GM19023 (cell line): Measurements from ENCODE around the gene KCNIP3.

ENCODE experiments used
- ATAC-seq: cut with Tn5 transposase; IDR thresholded peaks from one replicate; pipeline ENCODE4 v1.9.1; 2021; ENCODE audit warnings: mild to moderate bottlenecking, moderate library complexity; ENCODE audit not compliant: unreplicated experiment

KCNIP3 gene

DNA sequence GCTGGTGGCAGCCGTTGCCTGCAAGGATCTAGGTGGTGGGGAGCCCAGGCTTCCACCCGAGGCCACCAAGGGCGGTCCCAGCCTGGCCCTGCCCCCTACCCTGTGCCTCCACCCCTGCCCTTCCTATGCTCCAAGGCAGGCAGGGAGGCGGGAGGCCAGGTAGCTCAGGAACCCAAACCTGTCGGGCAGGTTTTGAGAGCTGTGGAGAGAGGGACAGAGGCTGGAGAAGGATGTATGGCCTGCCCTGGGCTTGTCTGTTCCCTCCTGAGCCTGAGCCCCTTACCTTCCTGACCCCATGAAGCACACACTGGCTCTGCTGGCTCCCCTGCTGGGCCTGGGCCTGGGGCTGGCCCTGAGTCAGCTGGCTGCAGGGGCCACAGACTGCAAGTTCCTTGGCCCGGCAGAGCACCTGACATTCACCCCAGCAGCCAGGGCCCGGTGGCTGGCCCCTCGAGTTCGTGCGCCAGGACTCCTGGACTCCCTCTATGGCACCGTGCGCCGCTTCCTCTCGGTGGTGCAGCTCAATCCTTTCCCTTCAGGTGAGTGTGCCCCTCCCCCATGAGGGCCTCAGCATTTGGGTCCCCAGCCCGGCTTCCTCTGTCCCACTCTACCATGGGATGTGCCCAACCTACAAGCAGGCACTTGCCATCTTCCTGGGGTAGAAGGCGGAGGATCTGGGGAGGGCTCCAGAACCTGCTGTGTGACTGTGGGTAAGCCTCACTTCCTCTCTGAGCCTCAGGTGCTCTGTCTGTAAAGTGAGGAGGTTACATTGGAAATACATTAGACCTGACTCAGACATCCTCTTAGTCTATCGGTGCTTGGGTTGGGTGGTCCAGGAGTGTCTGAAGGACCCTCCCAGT lies 22.6 kb upstream of the KCNIP3 start, which contains the start of gene PROM2:
Gene PROM2, plus strand, starts transcription at position 159 of the 860 bp plus-strand sequence. Its CDS starts 137 bp downstream, at position 296.
- no peak for ATAC-seq

DNA sequence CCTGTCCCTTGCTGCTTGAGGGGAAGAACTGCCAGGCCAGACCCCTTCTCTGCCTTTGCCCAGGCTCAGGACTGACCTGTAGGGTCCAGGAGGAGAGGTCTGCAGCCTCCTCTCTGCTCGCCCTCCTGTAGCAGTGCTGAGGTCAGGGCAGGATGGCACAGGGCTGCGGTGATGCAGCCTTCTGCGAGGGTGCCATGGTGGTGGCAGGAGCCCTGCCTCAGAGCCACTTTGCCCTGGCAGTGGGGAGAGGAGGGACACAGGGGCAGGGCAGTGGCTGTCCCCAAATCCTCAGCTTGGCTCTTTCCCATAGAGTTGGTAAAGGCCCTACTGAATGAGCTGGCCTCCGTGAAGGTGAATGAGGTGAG lies 22.0 kb upstream of the KCNIP3 start:
- ATAC-seq: no peak

DNA sequence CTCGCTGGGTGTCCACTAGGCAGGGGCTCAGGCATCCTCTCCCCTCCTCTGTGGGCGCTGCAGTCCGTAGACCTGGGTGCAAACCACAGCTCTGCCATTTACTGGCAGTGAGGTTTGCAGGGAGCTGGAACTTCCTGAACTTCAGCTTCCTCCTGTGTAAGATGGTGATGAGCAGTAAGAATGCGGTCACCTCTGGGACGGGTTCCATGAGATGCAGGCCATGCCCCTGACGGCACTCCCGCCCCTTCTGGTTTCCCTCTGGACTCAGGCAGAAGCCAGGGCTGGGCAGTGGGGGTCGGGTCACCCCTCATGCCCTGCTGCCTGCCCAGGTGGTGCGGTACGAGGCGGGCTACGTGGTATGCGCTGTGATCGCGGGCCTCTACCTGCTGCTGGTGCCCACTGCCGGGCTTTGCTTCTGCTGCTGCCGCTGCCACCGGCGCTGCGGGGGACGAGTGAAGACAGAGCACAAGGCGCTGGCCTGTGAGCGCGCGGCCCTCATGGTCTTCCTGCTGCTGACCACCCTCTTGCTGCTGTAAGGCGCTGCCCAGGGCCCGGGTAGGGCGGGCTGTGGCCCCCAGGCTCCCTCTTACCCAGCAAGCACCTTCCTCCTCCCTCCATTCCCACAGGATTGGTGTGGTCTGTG lies 21.4 kb upstream of the KCNIP3 start:
- no peak for ATAC-seq

DNA sequence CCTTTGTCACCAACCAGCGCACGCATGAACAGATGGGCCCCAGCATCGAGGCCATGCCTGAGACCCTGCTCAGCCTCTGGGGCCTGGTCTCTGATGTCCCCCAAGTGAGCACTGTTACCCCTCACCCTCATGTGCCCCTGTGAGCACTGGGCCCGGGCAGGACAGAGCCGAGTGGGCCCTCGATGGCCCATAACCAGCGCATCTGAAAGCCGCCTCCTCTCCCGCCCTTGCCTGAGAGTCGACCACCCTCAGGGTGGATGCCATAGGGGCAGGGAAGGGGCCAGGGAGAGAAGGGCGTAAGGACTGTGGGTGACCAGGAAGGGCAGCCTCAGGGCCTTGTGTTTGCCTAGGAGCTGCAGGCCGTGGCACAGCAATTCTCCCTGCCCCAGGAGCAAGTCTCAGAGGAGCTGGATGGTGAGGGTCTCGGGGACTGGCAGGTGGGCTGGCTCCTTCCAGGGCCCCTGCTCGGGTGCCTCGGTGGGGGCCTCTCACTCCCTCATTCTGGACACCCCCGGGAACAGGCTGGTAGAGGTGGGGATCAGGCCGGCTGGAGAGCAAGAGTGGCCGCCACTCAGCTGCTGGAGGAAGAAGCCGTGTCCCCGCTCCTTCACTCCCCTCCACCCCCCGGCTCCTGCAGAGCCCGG lies 20.8 kb upstream of the KCNIP3 start:
- no peak for ATAC-seq

DNA sequence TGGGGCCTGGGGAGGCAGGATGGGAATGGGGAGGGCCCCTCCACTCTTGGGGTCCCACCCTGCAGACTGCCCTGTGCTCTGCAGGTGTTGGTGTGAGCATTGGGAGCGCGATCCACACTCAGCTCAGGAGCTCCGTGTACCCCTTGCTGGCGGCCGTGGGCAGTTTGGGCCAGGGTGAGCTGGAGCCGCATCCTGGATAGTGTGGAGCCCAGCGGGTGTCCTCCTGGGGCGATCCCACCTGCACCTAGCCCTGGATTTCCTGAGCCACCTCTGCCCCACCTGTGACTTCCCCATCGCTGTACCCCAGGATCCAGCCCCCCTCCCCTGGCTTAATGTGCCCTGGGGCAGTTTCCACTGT lies 20.3 kb upstream of the KCNIP3 start:
- ATAC-seq: no peak

DNA sequence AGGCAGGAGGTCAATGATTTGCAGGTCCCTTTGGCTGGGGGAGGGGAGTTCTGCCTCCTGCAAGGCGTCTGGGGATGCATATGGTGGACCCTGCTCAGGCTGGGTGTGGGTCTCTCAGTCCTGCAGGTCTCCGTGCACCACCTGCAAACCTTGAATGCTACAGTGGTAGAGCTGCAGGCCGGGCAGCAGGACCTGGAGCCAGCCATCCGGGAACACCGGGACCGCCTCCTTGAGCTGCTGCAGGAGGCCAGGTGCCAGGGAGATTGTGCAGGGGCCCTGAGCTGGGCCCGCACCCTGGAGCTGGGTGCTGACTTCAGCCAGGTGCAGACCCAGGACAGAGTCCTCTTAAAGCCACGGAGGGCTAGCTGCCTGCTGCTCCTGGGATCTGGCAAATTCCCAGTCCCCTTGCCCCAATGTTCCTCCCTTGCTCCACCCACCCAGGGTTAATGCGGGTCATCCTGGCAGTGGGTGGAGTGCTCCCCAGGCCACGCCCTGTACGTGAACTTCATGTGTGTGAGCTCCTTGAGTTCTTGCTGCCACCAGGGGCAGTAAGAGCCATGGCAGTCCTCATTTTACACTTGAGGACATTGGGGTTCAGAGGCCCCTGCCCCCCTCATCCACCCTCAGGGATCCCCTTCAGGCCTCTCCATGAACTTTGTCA lies 19.8 kb upstream of the KCNIP3 start:
- no peak for ATAC-seq

DNA sequence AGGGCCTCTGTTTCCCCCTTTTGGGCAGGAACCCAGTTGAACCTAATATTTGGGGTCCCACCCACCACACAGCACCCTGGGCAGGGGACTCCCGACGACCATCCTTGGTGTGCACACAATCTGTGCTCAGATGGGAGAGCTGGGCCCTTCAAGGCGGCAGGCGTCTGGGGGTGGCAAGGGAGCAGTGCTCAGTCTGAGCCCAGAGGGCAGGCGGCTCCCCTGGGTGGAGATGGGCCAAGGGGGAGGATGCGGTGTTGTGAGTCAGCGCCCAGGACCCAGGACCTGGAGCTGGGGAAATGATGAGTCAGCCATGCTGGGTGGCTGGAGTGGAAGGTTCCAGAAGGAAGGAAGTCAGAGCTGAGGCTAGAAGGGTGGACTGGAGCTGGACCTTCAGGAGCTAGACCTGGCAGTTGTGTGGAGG lies 19.1 kb upstream of the KCNIP3 start:
- ATAC-seq: no peak

DNA sequence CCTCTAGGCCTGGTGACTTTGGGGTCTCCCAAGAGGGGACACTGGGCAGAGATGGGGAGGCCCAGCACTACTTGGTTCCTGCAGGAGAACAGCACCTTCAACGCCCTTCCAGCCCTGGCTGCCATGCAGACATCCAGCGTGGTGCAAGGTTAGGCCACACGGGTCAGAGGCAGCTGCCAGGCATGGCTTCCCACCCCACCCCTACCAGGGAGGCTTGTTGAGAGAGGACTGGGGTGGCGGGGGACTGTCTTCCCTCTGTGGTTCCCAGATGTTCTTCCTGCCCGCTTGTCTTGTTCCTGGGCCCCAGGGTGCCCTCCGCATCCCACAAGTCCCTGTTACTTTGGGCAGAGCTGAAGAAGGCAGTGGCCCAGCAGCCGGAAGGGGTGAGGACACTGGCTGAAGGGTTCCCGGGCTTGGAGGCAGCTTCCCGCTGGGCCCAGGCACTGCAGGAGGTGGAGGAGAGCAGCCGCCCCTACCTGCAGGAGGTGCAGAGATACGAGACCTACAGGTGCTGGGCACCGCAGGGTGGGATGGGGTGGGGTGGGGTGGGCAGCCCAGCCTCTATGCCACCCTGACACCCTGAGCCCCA lies 18.4 kb upstream of the KCNIP3 start:
- ATAC-seq: no peak

DNA sequence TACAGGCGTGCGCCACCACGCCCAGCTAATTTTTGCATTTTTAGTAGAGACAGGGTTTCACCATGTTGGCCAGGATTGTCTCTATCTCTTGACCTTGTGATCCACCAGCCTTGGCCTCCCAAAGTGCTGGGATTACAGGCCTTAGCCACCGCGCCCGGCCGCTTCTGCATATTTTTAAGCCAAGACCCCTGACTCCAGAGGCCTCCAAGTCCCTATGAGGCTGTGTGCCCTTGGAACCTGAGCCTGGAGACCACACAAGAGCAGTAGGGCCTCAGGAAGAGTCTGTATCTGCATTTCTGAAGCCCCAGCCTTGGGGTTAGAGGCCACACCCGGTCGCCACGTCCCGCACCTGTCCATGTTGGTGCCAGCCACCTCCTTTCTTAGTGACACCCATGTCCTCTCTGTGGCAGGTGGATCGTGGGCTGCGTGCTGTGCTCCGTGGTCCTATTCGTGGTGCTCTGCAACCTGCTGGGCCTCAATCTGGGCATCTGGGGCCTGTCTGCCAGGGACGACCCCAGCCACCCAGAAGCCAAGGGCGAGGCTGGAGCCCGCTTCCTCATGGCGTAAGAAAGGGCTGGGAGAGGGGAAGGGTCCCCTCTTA lies 17.6 kb upstream of the KCNIP3 start:
- no peak for ATAC-seq

DNA sequence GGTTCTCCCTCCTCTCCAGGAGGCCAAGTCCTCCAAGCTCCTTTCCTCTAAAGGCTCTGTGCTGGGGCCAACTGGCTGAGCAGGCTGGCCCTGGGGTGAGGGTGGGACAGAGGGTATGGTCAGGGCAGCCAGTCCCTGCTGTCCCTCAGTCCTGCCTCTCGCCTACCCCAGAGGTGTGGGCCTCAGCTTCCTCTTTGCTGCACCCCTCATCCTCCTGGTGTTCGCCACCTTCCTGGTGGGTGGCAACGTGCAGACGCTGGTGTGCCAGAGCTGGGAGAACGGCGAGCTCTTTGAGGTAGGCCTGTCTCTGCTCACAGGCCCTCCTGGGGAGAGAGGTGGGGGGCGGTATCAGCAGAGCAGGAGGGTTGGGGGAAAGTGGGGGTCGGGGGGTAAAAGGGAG lies 16.1 kb upstream of the KCNIP3 start:
- ATAC-seq: no peak

DNA sequence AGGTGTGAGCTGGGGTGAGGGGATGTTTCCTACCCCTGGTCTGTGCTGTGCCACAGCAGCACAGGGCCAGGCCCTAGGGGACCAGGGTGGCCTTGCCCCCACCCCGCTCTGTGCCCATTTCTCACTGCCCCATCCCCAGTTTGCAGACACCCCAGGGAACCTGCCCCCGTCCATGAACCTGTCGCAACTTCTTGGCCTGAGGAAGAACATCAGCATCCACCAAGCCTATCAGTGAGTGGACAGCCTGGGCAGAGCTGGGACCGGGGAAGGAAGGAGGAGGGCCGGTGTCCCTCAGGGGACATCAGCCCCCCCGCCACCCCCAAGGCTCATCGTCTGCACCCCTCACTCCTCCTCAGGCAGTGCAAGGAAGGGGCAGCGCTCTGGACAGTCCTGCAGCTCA lies 15.4 kb upstream of the KCNIP3 start:
- ATAC-seq: no peak

DNA sequence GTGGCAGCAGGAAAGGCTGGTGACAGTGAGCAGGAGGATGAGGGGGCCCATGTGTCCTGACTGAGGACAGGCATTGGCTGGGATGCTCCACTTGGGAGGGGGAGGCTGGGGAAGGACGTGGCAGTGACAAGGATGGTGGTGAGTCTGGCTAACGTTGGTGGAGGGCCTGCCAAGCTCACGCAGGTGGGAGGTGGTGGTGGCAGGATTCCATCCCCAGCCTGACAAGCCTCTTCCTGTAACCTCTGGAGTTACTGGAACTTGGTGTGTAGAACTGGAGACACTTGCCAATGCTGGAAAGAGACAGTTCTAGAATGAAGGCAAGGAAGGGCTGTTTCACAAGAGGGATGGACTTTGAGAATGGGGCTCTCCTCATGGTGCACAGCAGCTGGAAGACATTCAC lies 14.7 kb upstream of the KCNIP3 start:
- ATAC-seq: no peak

DNA sequence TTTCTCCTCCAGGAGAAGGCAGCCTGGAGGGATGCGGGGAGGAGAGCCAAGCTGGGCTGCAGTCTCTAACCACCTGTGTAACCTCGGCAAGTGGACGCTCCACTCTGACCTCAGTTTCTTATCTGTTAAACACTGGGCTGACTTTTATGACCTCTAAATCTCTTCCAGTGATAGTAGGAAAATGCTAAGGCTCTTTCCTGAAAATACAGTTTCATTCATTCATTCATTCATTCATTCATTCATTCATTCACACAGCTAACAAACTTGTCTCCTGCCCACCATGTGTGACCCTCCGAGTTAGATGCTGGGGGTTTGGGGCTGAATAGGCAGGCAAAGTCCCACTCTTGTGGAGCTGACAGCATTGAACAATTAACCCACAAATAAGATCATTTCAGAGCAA lies 13.6 kb upstream of the KCNIP3 start:
- no peak for ATAC-seq

DNA sequence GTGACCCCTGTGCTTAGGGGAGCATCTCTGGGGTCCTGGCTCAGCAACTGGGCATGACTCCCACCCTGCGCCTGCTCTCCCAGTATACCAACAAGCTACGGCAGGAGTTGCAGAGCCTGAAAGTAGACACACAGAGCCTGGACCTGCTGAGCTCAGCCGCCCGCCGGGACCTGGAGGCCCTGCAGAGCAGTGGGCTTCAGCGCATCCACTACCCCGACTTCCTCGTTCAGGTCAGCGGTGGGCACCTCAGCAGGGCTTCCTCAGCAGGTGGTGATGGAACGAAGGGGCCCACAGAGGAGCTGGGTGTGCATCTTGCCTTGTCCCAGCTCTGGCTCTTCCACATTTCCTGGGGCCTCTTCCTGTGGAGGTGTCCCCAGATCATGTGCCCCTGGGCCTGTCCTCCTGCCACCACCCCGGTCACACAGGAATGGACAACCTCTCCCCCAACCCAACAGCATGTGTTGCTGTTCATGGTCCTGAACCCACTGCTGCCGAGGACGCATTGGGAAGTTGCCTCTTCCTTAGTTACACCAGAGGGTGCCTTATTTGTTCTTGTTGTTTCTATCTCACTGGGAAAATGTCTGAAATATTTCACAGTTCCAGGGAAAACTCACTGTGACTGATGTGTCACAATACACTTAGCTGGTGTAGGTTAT lies 12.1 kb upstream of the KCNIP3 start:
- ATAC-seq: no peak

DNA sequence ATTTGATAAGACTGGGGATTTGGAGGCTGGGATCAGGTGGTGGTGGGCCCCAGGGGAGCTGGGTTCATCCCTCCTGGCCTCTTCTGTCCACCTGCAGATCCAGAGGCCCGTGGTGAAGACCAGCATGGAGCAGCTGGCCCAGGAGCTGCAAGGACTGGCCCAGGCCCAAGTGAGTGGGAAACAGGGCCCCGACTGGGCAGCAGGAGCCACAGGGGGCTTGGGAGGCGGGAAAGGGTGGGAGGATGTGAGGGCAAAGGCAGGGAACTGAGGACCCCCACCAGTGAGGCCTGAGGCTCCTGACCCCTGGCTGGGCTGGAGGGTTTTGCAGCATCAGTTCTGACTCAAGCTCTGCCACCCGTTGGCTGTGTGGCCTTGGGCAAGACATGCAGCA lies 11.6 kb upstream of the KCNIP3 start:
- no peak for ATAC-seq

DNA sequence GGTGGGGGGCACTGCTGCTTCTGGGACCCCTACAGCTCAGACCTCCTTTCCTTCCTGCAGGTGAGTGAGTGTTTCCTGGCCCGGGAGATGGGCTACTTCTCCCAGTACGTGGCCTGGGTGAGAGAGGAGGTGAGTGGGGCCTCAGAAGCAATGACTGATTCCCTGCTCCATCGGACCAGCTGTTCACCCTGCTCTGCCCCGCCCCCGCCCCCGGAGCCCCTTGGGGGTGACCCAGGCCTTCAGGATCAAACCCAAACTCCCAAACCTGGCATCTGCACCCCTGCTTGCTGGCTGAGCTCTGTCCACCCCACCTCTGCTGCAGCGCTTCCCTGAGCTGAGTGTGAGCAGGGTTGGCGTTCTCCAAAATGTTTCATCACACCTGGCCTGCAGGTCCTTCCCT lies 9.8 kb upstream of the KCNIP3 start:
- no peak for ATAC-seq

DNA sequence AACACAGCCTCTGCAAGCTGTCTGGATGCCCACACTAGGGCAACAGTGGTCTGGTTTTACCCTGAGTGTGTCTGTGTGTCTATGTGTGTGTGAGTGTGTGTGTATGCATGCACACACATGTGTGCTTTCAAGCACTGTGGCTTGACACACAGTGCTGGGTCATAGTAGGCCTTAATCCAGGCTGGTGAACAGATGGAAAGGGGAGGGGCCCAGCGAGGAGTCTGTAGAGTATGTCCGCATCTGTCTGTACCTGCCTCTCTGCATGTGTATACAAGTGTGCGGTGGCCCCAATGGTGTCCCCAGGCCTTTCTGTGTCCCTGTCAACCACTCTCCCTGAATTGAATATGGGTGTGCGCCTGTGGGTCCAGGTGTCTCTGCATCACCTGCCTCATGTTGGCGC lies 9.3 kb upstream of the KCNIP3 start:
- ATAC-seq: no peak

DNA sequence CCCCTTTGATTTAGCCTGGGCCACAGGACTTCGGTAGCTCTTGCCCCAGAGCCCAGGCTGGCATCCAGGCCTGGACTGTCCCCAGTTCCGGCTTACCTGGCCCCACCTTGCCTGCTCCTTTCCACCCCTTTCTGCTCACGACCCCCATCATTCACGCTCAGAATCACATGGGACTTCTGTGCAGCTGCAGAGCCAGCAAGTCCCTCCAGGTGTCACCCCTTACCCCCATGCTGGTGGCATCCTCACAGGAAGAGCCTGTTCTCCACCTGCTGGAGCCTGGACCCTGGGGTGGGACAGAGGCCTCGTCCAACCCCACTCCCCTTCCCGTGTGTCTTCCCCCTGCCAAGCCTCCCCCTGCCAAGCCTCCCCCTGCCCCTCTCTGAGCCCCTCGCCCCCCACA lies 7.9 kb upstream of the KCNIP3 start:
- no peak for ATAC-seq

DNA sequence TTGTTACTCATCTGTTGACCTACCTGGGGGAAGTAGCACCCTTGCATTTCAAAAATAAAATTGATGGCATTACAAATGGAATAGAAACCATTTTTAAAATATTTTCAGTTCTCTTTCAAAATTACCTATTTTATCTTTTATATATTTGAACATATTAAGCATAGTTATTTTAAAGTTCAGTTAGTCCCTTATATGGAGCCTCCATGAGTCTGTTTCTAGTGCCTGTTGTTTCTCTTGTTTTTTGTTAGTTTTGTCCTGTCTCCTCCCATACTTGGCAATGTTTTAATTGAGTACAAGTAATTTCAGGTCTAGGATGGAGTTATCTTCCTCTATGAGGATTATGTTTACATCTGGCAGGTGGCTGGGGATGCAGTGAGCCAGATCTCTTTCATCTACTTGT lies 5.9 kb upstream of the KCNIP3 start:
- ATAC-seq: no peak

DNA sequence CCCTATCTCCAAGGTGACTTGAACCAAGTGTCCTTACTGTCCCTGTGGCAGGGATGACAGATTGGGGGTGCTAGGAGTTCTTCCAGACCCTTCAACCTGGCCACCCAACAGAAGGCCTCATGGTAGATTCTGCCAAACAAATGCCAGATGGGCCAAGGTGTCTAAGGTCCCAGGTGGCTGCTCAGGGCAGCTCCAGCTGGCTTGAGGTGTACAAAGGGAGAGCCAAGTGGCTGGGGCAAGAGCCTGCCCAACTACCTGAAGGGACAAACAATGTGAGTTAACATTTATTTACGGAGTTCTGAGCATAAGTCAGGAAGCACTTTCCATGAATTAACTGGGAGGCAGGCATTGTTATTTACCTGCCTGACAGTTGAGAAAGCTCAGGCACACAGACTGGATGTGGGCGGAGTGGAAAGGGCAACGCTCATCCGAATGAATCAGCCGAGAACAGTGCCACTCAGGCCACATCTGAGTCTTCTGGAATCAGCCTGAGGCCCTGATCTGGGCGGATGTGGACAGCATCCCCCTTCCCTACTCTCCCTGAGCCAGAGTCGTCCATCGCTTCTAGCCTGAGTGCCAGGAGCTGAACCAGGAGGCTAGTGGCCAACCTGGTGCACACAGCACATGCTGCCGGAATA lies 4.4 kb upstream of the KCNIP3 start:
- ATAC-seq: no peak
